Stomach (tissue), 9 donors: ENCODE measurements around the gene LYSMD2. TPM values are rescaled to one million over a fixed set of nuclear protein-coding genes. Genes with fewer than 3 reads are reported as not detected.

Experiments
- DNase-seq, 2 donors: peaks; one replicate each; pipeline versions ENCODE4 v3.0.0 to v3.0.0-alpha.2; 2013 to 2019
- H3K27ac ChIP-seq, 5 donors: fragments of 200-600 bp in 4 of 5; sonication (generic) in 4 of 5; one replicate each; pipeline ENCODE4 v1.5.1; 2013 to 2019; ENCODE audit warnings: mild to moderate bottlenecking in 1 of 5, moderate library complexity in 1 of 5
- H3K27me3 ChIP-seq, 3 donors: fragments of 200-600 bp; sonication (generic); one replicate each; pipeline ENCODE4 v1.5.1; 2017 to 2019; ENCODE audit warnings: mixed run types in 1 of 3
- H3K36me3 ChIP-seq, 4 donors: fragments of 200-600 bp; sonication (generic); 1 replicate in 3 of 4; 2 replicates in 1 of 4; pipeline ENCODE4 v1.5.1; 2016 to 2019
- H3K4me1 ChIP-seq, 4 donors: fragments of 200-600 bp; sonication (generic); one replicate each; pipeline ENCODE4 v1.5.1; 2016 to 2019
- H3K4me3 ChIP-seq, 4 donors: fragments of 200-600 bp; sonication (generic) in 3 of 4; one replicate each; pipeline ENCODE4 v1.5.1; 2016 to 2019; ENCODE audit warnings: mild to moderate bottlenecking in 1 of 4
- H3K9me3 ChIP-seq, 4 donors: fragments of 200-600 bp; sonication (generic); one replicate each; pipeline ENCODE4 v1.5.1; 2016 to 2019
- CTCF ChIP-seq, 7 experiments: fragments of 450-650 bp in 4 of 7; fragments of 200-600 bp in 3 of 7; sonication (generic) in 3 of 7; IDR thresholded peaks; one replicate each; pipeline ENCODE4 v1.5.1; 2016 to 2019; ENCODE audit warnings: antibody characterized with exemption in 7 of 7, control low read depth in 2 of 7, mild to moderate bottlenecking in 1 of 7
- EP300 ChIP-seq: sonication (generic); formaldehyde crosslinking; IDR thresholded peaks from one replicate; pipeline ENCODE4 v1.6.1; 2017; ENCODE audit warnings: antibody characterized with exemption
- POLR2A ChIP-seq, 4 donors: fragments of 450-650 bp; IDR thresholded peaks; one replicate each; pipeline ENCODE4 v1.6.1; 2016; ENCODE audit warnings: antibody characterized with exemption in 4 of 4, control low read depth in 2 of 4, mild to moderate bottlenecking in 1 of 4, moderate library complexity in 1 of 4
- POLR2AphosphoS5 ChIP-seq, 3 donors: sonication (generic); formaldehyde crosslinking; IDR thresholded peaks; one replicate each; pipeline ENCODE4 v1.6.1; 2016; ENCODE audit warnings: antibody characterized with exemption in 3 of 3
- WGBS, 5 donors: extraction: QIAGEN DNeasy Blood & Tissue Kit in 3 of 5; methylation state at CpG; one replicate each; pipeline versions ENCODE4 v1.1.5 to v1.1.7; 2013 to 2018; 5-methylcytosine and 5-hydroxymethylcytosine counted together
- intact Hi-C: fragments of 100-400 bp; cut with DNase I; formaldehyde crosslinking; loops from one replicate; pipeline ENCODE4 v1.15.1; 2023; ENCODE audit warnings: low total_unique reads
- polyA plus RNA-seq, 3 donors: library from polyadenylated mRNA; stranded (reverse); fragments of 200-250 nt; gene quantifications; one replicate each; pipeline ENCODE4 v1.2.3, GENCODE V29; 2013
- total RNA-seq, 5 donors: library from RNA; depleted of rRNA; stranded (reverse); fragments of >200 nt; gene quantifications; one replicate each; pipeline versions ENCODE4 v1.1.0 to v1.2.3, GENCODE V29; 2014 to 2016
- donor health status: healthy with polysubstance abuse.
- donor health status: Bipolar disorder and iron deficiency.
- donor health status: healthy.

The LYSMD2 gene
- total and polyA plus RNA-seq, 8 donors = 4.8 to 24.9 (median 12.2) TPM; not detected in 1

GRCh38 chr15:51731549-51732267 lies 5.7 kb downstream of the LYSMD2 start:
- peak overlapping the region; percentile 75 to 94 (median 88) for H3K27ac ChIP-seq
- peak; percentile 39 to 74 for DNase-seq
- intact Hi-C loops = no loop called here

GRCh38 chr15:51727141-51727897 lies 10.1 kb downstream of the LYSMD2 start:
- H3K4me1 ChIP-seq = peaks cover 15 to 61% (median 41%) of the 10 kb centered on the region in 4 donors
- 78 to 91% (median 81%) methylated on average over 4 of the region's 4 CpGs for WGBS, 5 donors
- TF ChIP-seq CTCF (IDR thresholded peaks at IDR 0.05) (no peak), POLR2A (IDR thresholded peaks at IDR 0.05) (no peak), POLR2AphosphoS5 (IDR thresholded peaks at IDR 0.05) (no peak), EP300 (no peak)

More at GRCh38 chr15:51731549-51732267, 5.7 kb downstream of the LYSMD2 start:
- H3K4me1 ChIP-seq = peaks cover 26 to 72% (median 51%) of the 10 kb centered on the region in 4 donors
- no peaks in the 10 kb centered on the region for H3K9me3 ChIP-seq
- H3K36me3 ChIP-seq = no peaks in the 10 kb centered on the region
- no peak for TF ChIP-seq EP300
- peak in 1 of 3 donors; percentile 28 for TF ChIP-seq POLR2AphosphoS5 (IDR thresholded peaks at IDR 0.05)
- H3K4me3 ChIP-seq = peak overlapping the region; percentile 23 to 30 (median 26)
- H3K27me3 ChIP-seq = no peaks in the 10 kb centered on the region
- 18 to 26% (median 22%) methylated on average over 5 of the region's 5 CpGs for WGBS, 5 donors

GRCh38 chr15:51726302-51727073 lies 11.0 kb downstream of the LYSMD2 start:
- no peaks in the 10 kb centered on the region for H3K9me3 ChIP-seq
- no peak for TF ChIP-seq EP300
- no peak for TF ChIP-seq CTCF (IDR thresholded peaks at IDR 0.05)
- peak; percentile 39 to 90 (median 51) for TF ChIP-seq POLR2AphosphoS5 (IDR thresholded peaks at IDR 0.05)
- TF ChIP-seq POLR2A (IDR thresholded peaks at IDR 0.05) = no peak
- 30 to 39% (median 35%) methylated on average over 5 of the region's 5 CpGs for WGBS, 5 donors
- H3K4me3 ChIP-seq = no peak overlapping the region
- intact Hi-C loops = no loop called here
- peaks cover 0 to 8% (median 0%) of the 10 kb centered on the region in 4 donors for H3K36me3 ChIP-seq
- peak in 1 of 2 donors; percentile 79 for DNase-seq
- peak overlapping the region in 3 of 5 donors; percentile 21 to 47 (median 40) for H3K27ac ChIP-seq
- H3K27me3 ChIP-seq = no peaks in the 10 kb centered on the region
- H3K4me1 ChIP-seq = peaks cover 11 to 52% (median 34%) of the 10 kb centered on the region in 4 donors

More at GRCh38 chr15:51727141-51727897, 10.1 kb downstream of the LYSMD2 start:
- DNase-seq = no peak
- no peaks in the 10 kb centered on the region for H3K27me3 ChIP-seq
- H3K9me3 ChIP-seq = no peaks in the 10 kb centered on the region
- peaks cover 0 to 8% (median 0%) of the 10 kb centered on the region in 4 donors for H3K36me3 ChIP-seq
- intact Hi-C loops = no loop called here
- H3K4me3 ChIP-seq = no peak overlapping the region
- peak overlapping the region in 3 of 5 donors; percentile 21 to 47 (median 40) for H3K27ac ChIP-seq

- TF ChIP-seq EP300 (no peak), POLR2A (IDR thresholded peaks at IDR 0.05) (no peak), POLR2AphosphoS5 (IDR thresholded peaks at IDR 0.05) (no peak)
- peaks cover 4 to 50% (median 26%) of the 10 kb centered on the region in 4 donors for H3K4me1 ChIP-seq
- H3K4me3 ChIP-seq = no peak overlapping the region
- H3K27ac ChIP-seq = no peak overlapping the region
- H3K9me3 ChIP-seq = no peaks in the 10 kb centered on the region
- peaks cover 0 to 14% (median 11%) of the 10 kb centered on the region in 4 donors for H3K36me3 ChIP-seq
- DNase-seq = no peak
- no peaks in the 10 kb centered on the region for H3K27me3 ChIP-seq
- 41 to 75% (median 57%) methylated on average over 1 of the region's 1 CpG for WGBS, 5 donors
- intact Hi-C loops = no loop called here
These were observed 12.8 kb downstream of the LYSMD2 start for GRCh38 chr15:51724673-51725072.
